ENCODE data around the gene BRPF1.

GRCh38 chr3:9687514-9687913 is 44.0 kb upstream of the BRPF1 start:
- TF ChIP-seq CTCF (IDR thresholded peaks at IDR 0.05; ENCODE audit: insufficient read depth, low read depth, low read length) (no peak), EZH2 (IDR thresholded peaks at IDR 0.05; ENCODE audit: insufficient read depth, low read length) (no peak)

Measured in astrocyte (in vitro differentiated cells and primary cell).